H9 (cell line): ENCODE measurements around the gene OTUB2. TPM values are rescaled to one million over a fixed set of nuclear protein-coding genes. Genes with fewer than 3 reads are reported as not detected.

Experiments used
- DNase-seq: peaks from one replicate; pipeline ENCODE4 v3.0.0-alpha.2; 2017
- H2AFZ ChIP-seq: one replicate; pipeline ENCODE4 v1.6.1; 2013; ENCODE audit warnings: mild to moderate bottlenecking, low read length, control low read depth, moderate library complexity
- H2AK5ac ChIP-seq: 2 replicates; pipeline ENCODE4 v1.6.1; 2013; ENCODE audit warnings: low read length, control low read depth, mixed read lengths; ENCODE audit not compliant: insufficient read length
- H2BK120ac ChIP-seq: one replicate; pipeline ENCODE4 v1.6.1; 2013; ENCODE audit warnings: low read depth, mild to moderate bottlenecking, low read length, control low read depth, inconsistent platforms; ENCODE audit not compliant: poor library complexity, severe bottlenecking
- H2BK12ac ChIP-seq: 2 replicates; pipeline ENCODE4 v1.6.1; 2013; ENCODE audit warnings: low read length, control low read depth, mixed read lengths, low read depth; ENCODE audit not compliant: insufficient read length
- H2BK15ac ChIP-seq: 2 replicates; pipeline ENCODE4 v1.6.1; 2013; ENCODE audit warnings: low read depth, low read length, control low read depth
- H2BK20ac ChIP-seq: one replicate; pipeline ENCODE4 v1.6.1; 2013; ENCODE audit warnings: low read depth, mild to moderate bottlenecking, low read length, control low read depth, inconsistent platforms; ENCODE audit not compliant: poor library complexity, severe bottlenecking
- H2BK5ac ChIP-seq: 2 replicates; pipeline ENCODE4 v1.6.1; 2013; ENCODE audit warnings: low read length, control low read depth, mixed read lengths; ENCODE audit not compliant: insufficient read length
- H3K14ac ChIP-seq: 2 replicates; pipeline ENCODE4 v1.6.1; 2013; ENCODE audit warnings: low read length, control low read depth; ENCODE audit not compliant: insufficient read depth
- H3K18ac ChIP-seq: 2 replicates; pipeline ENCODE4 v1.6.1; 2013; ENCODE audit warnings: low read depth, mild to moderate bottlenecking, mixed read lengths, low read length, control low read depth; ENCODE audit not compliant: insufficient read length
- H3K23ac ChIP-seq: 2 replicates; pipeline ENCODE4 v1.6.1; 2013; ENCODE audit warnings: low read length, control low read depth, mixed read lengths, low read depth; ENCODE audit not compliant: insufficient read length
- H3K23me2 ChIP-seq: 2 replicates; pipeline ENCODE4 v1.6.1; 2013; ENCODE audit warnings: low read depth, mild to moderate bottlenecking, mixed read lengths, low read length, control low read depth; ENCODE audit not compliant: insufficient read length, poor library complexity, severe bottlenecking
- H3K27ac ChIP-seq: 2 replicates; pipeline ENCODE4 v1.5.1; 2013; ENCODE audit warnings: low read length, control low read depth, mixed read lengths, low read depth; ENCODE audit not compliant: insufficient read length
- H3K27me3 ChIP-seq: 2 replicates; pipeline ENCODE4 v1.6.1; 2013; ENCODE audit warnings: low read length, control low read depth, inconsistent platforms; ENCODE audit not compliant: insufficient read depth
- H3K4ac ChIP-seq: 2 replicates; pipeline ENCODE4 v1.6.1; 2013; ENCODE audit warnings: low read depth, mild to moderate bottlenecking, control low read depth, inconsistent platforms, low read length, moderate library complexity
- H3K4me1 ChIP-seq: 2 replicates; pipeline ENCODE4 v1.6.1; 2013; ENCODE audit warnings: low read length, control low read depth, inconsistent platforms; ENCODE audit not compliant: insufficient read depth
- H3K4me2 ChIP-seq: 2 replicates; pipeline ENCODE4 v1.6.1; 2013; ENCODE audit warnings: low read length, control low read depth, mixed read lengths; ENCODE audit not compliant: insufficient read length, insufficient read depth
- H3K56ac ChIP-seq: 2 replicates; pipeline ENCODE4 v1.6.1; 2013; ENCODE audit warnings: low read depth, mild to moderate bottlenecking, mixed read lengths, low read length, control low read depth; ENCODE audit not compliant: insufficient read length
- H3K79me1 ChIP-seq: 2 replicates; pipeline ENCODE4 v1.6.1; 2013; ENCODE audit warnings: low read depth, mild to moderate bottlenecking, moderate library complexity, low read length, control low read depth, inconsistent platforms; ENCODE audit not compliant: insufficient read depth, poor library complexity, severe bottlenecking
- H3K79me2 ChIP-seq: 2 replicates; pipeline ENCODE4 v1.6.1; 2013; ENCODE audit warnings: low read length, control low read depth, inconsistent platforms; ENCODE audit not compliant: insufficient read depth
- H3K9ac ChIP-seq: 2 replicates; pipeline ENCODE4 v1.6.1; 2013; ENCODE audit warnings: low read length, control low read depth, mixed read lengths; ENCODE audit not compliant: insufficient read length; ENCODE audit errors: extremely low read depth
- H3K9me3 ChIP-seq: one replicate; pipeline ENCODE4 v1.6.1; 2013; ENCODE audit warnings: low read depth, low read length, inconsistent platforms; ENCODE audit not compliant: control insufficient read depth
- H3T11ph ChIP-seq: one replicate; pipeline ENCODE4 v1.6.1; 2013; ENCODE audit warnings: mild to moderate bottlenecking, low read length, control low read depth, inconsistent platforms
- H4K20me1 ChIP-seq: one replicate; pipeline ENCODE4 v1.6.1; 2013; ENCODE audit not compliant: control insufficient read depth, insufficient read length, insufficient read depth
- H4K5ac ChIP-seq: 2 replicates; pipeline ENCODE4 v1.6.1; 2013; ENCODE audit warnings: low read depth, mild to moderate bottlenecking, mixed read lengths, low read length, control low read depth; ENCODE audit not compliant: insufficient read length
- H4K8ac ChIP-seq: replicated peaks from 2 replicates; pipeline ENCODE4 v1.6.1; 2013; ENCODE audit warnings: low read length, control low read depth, mixed read lengths, low read depth; ENCODE audit not compliant: insufficient read length
- H4K91ac ChIP-seq: 2 replicates; pipeline ENCODE4 v1.6.1; 2013; ENCODE audit warnings: low read depth, mild to moderate bottlenecking, moderate library complexity, mixed read lengths, low read length, control low read depth; ENCODE audit not compliant: insufficient read length
- H3K27ac Mint-ChIP-seq, 3 experiments: 2 replicates in 2 of 3; 3 replicates in 1 of 3; pipeline ENCODE4 v1.8.0; 2020 to 2021; ENCODE audit warnings: mixed read lengths in 3 of 3, mild to moderate bottlenecking in 1 of 3, moderate library complexity in 1 of 3
- H3K27me3 Mint-ChIP-seq: 2 replicates; pipeline ENCODE4 v1.8.0; 2021; ENCODE audit warnings: low read depth, mild to moderate bottlenecking, moderate library complexity, mixed read lengths
- H3K36me3 Mint-ChIP-seq, 3 experiments: 2 replicates in 2 of 3; 3 replicates in 1 of 3; pipeline ENCODE4 v1.8.0; 2020 to 2021; ENCODE audit warnings: low read depth in 3 of 3, mixed read lengths in 3 of 3; ENCODE audit not compliant: insufficient read depth in 1 of 3
- H3K4me1 Mint-ChIP-seq, 2 experiments: 2 replicates each; pipeline ENCODE4 v1.8.0; 2020; ENCODE audit warnings: mixed read lengths in 2 of 2
- H3K4me3 Mint-ChIP-seq, 2 experiments: 2 replicates in 1 of 2; 3 replicates in 1 of 2; pipeline ENCODE4 v1.8.0; 2020 to 2021; ENCODE audit warnings: mild to moderate bottlenecking in 2 of 2, mixed read lengths in 2 of 2, moderate library complexity in 1 of 2
- H3K9me3 Mint-ChIP-seq, 2 experiments: 2 replicates in 1 of 2; 3 replicates in 1 of 2; pipeline ENCODE4 v1.8.0; 2020; ENCODE audit warnings: mild to moderate bottlenecking in 2 of 2, mixed read lengths in 2 of 2, moderate library complexity in 1 of 2
- CTCF ChIP-seq: fragments of 200-600 bp; sonication (generic); conservative IDR thresholded peaks from 3 replicates; pipeline ENCODE4 v1.8.0; 2021; ENCODE audit warnings: antibody characterized with exemption, mild to moderate bottlenecking
- WGBS: extraction: QIAGEN DNeasy Blood & Tissue Kit; methylation state at CpG from one replicate; pipeline ENCODE4 v1.1.7; 2013; ENCODE audit warnings: missing lambda C conversion rate, low lambda C conversion rate, mixed read lengths; ENCODE audit not compliant: insufficient read length; ENCODE audit errors: extremely low coverage; 5-methylcytosine and 5-hydroxymethylcytosine counted together
- total RNA-seq: library from RNA; stranded (reverse); gene quantifications from 2 replicates; pipeline ENCODE4 v1.2.1, GENCODE V29; 2021

OTUB2 gene
- total RNA-seq, 1 experiment from 2014 or later = 3.6 TPM

GRCh38 chr14:94058128-94058673, 32.1 kb downstream of the OTUB2 start:
- Histone ChIP-seq H3K4me1 (peaks cover 5% of the 10 kb centered on the region; the same call in 1 of the 2 replicates), H3K9me3 (no peaks in the 10 kb centered on the region), H3K4ac (no peak overlapping the region), H4K5ac (no peak overlapping the region), H4K20me1 (no peaks in the 10 kb centered on the region), H3K27me3 (no peaks in the 10 kb centered on the region), H3K23me2 (no peaks in the 10 kb centered on the region), H4K8ac (no peak overlapping the region), H2AFZ (no peak overlapping the region), H2BK20ac (no peak overlapping the region), H3K27ac (no peak overlapping the region), H3K4me2 (no peak overlapping the region), H2BK12ac (no peak overlapping the region), H3K56ac (no peak overlapping the region), H3K79me2 (no peaks in the 10 kb centered on the region), H2AK5ac (no peak overlapping the region), H2BK15ac (no peak overlapping the region), H3K79me1 (no peaks in the 10 kb centered on the region), H3T11ph (no peak overlapping the region), H3K9ac (no peak overlapping the region), H2BK120ac (no peak overlapping the region), H4K91ac (no peak overlapping the region), H3K14ac (no peak overlapping the region), H2BK5ac (no peak overlapping the region), H3K23ac (no peak overlapping the region), H3K18ac (no peak overlapping the region)
- Mint-ChIP-seq H3K4me1 (peaks cover 10 to 12% of the 10 kb centered on the region in 2 experiments), H3K27me3 (no peaks in the 10 kb centered on the region), H3K36me3 (peaks cover 54 to 87% (median 79%) of the 10 kb centered on the region in 3 experiments; a peak in 6 of 7 replicates), H3K9me3 (no peaks in the 10 kb centered on the region), H3K4me3 (no peak overlapping the region; a peak in 1 of 5 replicates), H3K27ac (no peak overlapping the region; a peak in 2 of 7 replicates)
- TF ChIP-seq CTCF = no peak
- no CpG with 5 or more reads among the region's 1 CpG for WGBS
- no peak for DNase-seq
